Measurements from ENCODE around the gene DERL3.

DERL3 gene

DNA sequence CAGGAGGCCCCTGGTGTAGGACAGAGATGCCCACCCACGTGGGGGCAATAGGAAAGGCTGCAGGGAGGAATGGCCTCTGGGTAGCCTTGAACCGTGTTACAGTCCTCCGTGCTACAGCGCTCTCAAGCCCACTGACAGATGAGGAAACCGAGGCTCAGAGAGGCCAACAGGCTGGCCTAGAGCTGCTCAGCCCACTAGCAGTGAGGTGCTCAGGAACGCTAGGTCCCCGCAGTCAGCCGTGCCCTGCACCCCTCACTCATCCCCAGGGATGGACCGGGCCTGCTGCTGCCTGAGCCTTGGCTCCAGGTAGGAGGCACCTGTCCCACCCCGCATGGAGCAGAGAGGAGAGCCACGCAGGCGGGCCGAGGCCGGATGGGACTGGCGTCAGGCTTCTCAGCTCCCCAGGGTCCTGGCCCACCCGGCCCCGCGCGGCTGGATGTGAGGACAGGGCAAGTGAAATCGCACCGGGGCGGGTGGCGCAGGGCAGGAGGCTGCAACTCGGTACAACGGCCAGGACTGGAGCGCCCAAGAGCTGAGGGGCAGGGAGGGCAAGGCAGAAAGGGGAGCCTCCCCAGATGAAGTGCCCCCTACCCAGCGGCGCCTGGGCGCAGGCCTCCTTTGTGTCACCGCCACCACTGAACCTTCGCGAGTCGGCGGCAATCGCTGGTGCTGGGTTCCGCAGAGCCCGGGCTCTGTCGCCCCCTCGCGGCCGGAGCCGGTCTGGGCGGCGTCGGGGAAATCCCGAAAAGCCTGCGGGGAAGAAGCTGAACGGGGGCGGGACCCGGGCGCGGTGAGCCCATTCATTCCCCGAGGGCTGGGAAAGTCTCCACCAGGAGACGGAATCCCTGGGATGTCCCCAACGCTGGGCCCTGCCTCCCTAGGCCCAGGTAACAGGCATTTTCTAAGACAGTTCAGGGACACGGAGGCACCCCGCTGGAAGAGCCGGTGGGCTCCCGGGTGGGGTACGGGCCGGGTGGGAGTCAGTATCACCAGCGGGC lies 10.5 kb upstream of the DERL3 start:
- TF ChIP-seq FOXP2 (optimal IDR thresholded peaks at IDR 0.05; ENCODE audit: borderline replicate concordance, extremely low read depth, extremely low read length, insufficient read depth) (no peak), POLR2AphosphoS5 (IDR thresholded peaks at IDR 0.05; ENCODE audit: low read depth, low read length) (no peak), TAF1 (IDR thresholded peaks at IDR 0.05; ENCODE audit: borderline replicate concordance, insufficient read depth, low read length) (no peak), SIN3A (IDR thresholded peaks at IDR 0.05; ENCODE audit: borderline replicate concordance, insufficient read depth, low read length) (no peak)
- TF ChIP-seq, protein P1, sequence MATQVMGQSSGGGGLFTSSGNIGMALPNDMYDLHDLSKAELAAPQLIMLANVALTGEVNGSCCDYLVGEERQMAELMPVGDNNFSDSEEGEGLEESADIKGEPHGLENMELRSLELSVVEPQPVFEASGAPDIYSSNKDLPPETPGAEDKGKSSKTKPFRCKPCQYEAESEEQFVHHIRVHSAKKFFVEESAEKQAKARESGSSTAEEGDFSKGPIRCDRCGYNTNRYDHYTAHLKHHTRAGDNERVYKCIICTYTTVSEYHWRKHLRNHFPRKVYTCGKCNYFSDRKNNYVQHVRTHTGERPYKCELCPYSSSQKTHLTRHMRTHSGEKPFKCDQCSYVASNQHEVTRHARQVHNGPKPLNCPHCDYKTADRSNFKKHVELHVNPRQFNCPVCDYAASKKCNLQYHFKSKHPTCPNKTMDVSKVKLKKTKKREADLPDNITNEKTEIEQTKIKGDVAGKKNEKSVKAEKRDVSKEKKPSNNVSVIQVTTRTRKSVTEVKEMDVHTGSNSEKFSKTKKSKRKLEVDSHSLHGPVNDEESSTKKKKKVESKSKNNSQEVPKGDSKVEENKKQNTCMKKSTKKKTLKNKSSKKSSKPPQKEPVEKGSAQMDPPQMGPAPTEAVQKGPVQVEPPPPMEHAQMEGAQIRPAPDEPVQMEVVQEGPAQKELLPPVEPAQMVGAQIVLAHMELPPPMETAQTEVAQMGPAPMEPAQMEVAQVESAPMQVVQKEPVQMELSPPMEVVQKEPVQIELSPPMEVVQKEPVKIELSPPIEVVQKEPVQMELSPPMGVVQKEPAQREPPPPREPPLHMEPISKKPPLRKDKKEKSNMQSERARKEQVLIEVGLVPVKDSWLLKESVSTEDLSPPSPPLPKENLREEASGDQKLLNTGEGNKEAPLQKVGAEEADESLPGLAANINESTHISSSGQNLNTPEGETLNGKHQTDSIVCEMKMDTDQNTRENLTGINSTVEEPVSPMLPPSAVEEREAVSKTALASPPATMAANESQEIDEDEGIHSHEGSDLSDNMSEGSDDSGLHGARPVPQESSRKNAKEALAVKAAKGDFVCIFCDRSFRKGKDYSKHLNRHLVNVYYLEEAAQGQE (IDR thresholded peaks at IDR 0.05; ENCODE audit: insufficient read depth in 1 of 2, low read depth in 2 of 2, low read length in 2 of 2) = no peak

DNA sequence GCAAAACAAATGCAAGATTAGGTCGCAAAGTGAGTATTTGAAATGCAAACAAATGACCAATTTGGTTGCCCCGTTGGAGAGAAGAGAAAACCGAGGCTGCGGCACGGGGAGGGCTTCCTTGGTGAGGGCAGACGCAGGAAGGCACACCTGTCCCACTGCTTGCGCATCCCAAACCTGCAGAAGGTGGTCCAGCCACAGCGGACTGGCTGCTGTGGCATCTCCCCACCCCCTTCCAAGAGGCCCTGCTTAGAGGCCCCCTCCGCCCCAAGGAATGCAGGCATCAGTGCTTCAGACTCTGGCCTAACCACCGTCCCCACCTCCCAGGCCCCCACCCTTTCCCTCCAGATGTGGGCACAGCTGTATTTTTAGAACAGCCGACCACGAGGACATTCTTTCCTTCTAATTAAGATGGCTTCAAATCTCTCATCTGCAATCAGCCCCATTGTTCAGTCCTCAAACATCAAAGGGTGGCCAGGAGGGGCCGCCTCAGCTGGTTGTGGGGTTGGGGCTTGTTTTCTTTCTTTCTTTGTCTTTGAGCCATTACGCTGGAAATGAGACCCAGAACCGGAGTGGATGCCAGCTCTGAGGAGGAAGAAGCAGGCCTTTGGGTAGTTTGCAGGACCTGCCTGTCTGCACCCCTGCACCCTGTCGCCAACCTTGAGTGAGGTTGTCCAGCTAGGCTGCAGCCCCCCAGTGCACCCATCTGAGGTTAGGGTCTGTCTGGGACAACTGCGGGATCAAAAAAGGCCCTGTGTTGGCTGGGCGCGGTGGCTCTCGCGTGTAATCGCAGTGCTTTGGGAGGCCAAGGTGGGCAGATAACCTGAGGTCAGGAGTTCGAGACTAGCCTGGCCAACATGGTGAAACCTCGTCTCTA lies 9.4 kb upstream of the DERL3 start:
- TF ChIP-seq TAF1 (IDR thresholded peaks at IDR 0.05; ENCODE audit: borderline replicate concordance, insufficient read depth, low read length) (no peak), FOXP2 (optimal IDR thresholded peaks at IDR 0.05; ENCODE audit: borderline replicate concordance, extremely low read depth, extremely low read length, insufficient read depth) (no peak), SIN3A (IDR thresholded peaks at IDR 0.05; ENCODE audit: borderline replicate concordance, insufficient read depth, low read length) (no peak), POLR2AphosphoS5 (IDR thresholded peaks at IDR 0.05; ENCODE audit: low read depth, low read length) (no peak)
- TF ChIP-seq, protein P1 (IDR thresholded peaks at IDR 0.05; ENCODE audit: insufficient read depth in 1 of 2, low read depth in 2 of 2, low read length in 2 of 2) = no peak

DNA sequence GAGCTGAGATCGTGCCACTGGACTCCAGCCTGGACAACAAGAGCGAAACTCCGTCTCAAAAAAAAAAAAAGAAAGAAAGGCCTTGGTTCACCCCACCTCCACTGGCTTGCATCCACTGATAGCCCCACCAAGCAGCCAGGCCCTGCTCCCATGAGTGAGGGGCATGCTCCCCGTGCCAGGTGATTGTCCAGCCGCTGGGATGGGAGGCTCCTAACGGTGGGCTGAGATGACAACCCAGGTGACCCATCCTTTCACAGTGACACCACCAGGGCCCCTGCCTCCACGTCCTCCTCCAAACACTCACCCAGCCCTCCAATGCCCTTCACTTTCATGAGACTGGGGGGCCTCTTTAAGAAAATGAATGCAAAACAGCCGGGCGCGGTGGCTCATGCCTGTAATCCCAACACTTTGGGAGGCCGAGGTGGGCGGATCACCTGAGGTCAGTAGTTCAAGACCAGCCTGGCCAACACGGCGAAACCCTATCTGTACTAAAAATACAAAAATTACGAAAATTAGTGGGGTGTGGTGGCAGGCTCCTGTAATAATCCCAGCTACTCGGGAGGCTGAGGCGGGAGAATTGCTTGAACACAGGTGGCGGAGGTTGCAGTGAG lies 8.6 kb upstream of the DERL3 start:
- TF ChIP-seq FOXP2 (optimal IDR thresholded peaks at IDR 0.05; ENCODE audit: borderline replicate concordance, extremely low read depth, extremely low read length, insufficient read depth) = no peak
- TF ChIP-seq POLR2AphosphoS5 (IDR thresholded peaks at IDR 0.05; ENCODE audit: low read depth, low read length) = no peak
- no peak for TF ChIP-seq TAF1 (IDR thresholded peaks at IDR 0.05; ENCODE audit: borderline replicate concordance, insufficient read depth, low read length)
- TF ChIP-seq SIN3A (IDR thresholded peaks at IDR 0.05; ENCODE audit: borderline replicate concordance, insufficient read depth, low read length) = no peak
- TF ChIP-seq, protein P1 (IDR thresholded peaks at IDR 0.05; ENCODE audit: insufficient read depth in 1 of 2, low read depth in 2 of 2, low read length in 2 of 2) = no peak

DNA sequence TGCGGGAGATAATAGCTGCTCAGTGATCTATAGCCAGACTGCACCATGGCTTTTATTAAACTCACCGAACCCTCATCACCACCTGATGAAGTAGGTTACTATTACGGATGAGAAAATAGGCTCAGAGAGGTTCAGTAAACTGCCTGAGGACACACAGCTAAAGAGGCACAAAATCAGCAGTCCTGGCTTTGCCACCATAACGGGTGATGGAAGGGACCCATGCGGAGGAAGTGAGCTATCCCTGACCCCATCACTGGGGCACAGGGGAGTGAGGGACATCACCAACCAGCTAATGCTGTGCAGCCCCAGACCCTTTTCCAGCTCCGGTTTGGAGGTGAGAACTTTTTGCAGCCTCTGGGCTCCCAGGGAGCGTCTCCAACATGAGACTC lies 7.3 kb upstream of the DERL3 start:
- TF ChIP-seq, protein P1 (IDR thresholded peaks at IDR 0.05; ENCODE audit: insufficient read depth in 1 of 2, low read depth in 2 of 2, low read length in 2 of 2) = no peak
- TF ChIP-seq POLR2AphosphoS5 (IDR thresholded peaks at IDR 0.05; ENCODE audit: low read depth, low read length) = no peak
- TF ChIP-seq SIN3A (IDR thresholded peaks at IDR 0.05; ENCODE audit: borderline replicate concordance, insufficient read depth, low read length) = no peak
- no peak for TF ChIP-seq FOXP2 (optimal IDR thresholded peaks at IDR 0.05; ENCODE audit: borderline replicate concordance, extremely low read depth, extremely low read length, insufficient read depth)
- TF ChIP-seq TAF1 (IDR thresholded peaks at IDR 0.05; ENCODE audit: borderline replicate concordance, insufficient read depth, low read length) = no peak
